Activated CD4-positive, alpha-beta T cell treated with anti-CD3 and anti-CD28 coated beads, Interleukin-2, amount 10 ng/mL, durations not matched to agents 24 days and 14 days (primary cell): ENCODE measurements around the gene GAST. TPM values are rescaled to one million over a fixed set of nuclear protein-coding genes. Genes with fewer than 3 reads are reported as not detected.
"Not testable (repeated sequence)": the region's sequence is repeated elsewhere in the genome, so short reads cannot be mapped to it uniquely, and the experiment has no call there.

ENCODE experiments used
- DNase-seq: peaks from one replicate; pipeline ENCODE4 v3.0.0; 2022
- H3K27ac Mint-ChIP-seq: one replicate; pipeline ENCODE4 v1.8.0; 2022; ENCODE audit warnings: mild to moderate bottlenecking, mixed read lengths
- H3K27me3 Mint-ChIP-seq: one replicate; pipeline ENCODE4 v1.8.0; 2022; ENCODE audit warnings: mixed read lengths
- H3K36me3 Mint-ChIP-seq: one replicate; pipeline ENCODE4 v1.8.0; 2022; ENCODE audit warnings: low read depth, mild to moderate bottlenecking, mixed read lengths
- H3K4me1 Mint-ChIP-seq: one replicate; pipeline ENCODE4 v1.8.0; 2021; ENCODE audit warnings: mixed read lengths
- H3K4me3 Mint-ChIP-seq: one replicate; pipeline ENCODE4 v1.8.0; 2022; ENCODE audit warnings: mild to moderate bottlenecking, moderate library complexity, mixed read lengths
- H3K9me3 Mint-ChIP-seq: one replicate; pipeline ENCODE4 v1.8.0; 2021; ENCODE audit warnings: mixed read lengths
- intact Hi-C: fragments of 100-400 bp; cut with micrococcal nuclease; formaldehyde crosslinking; loops from one replicate; pipeline ENCODE4 v1.15.1; 2023
- total RNA-seq: library from RNA; stranded (reverse); gene quantifications from 2 replicates; pipeline ENCODE4 v1.2.3, GENCODE V29; 2022

The GAST gene
- total RNA-seq, 1 donor from 2014 or later = not detected

GRCh38 chr17:41689497-41690299 lies 22.4 kb upstream of the GAST start:
- DNase-seq = peak; percentile 90
- no peaks in the 10 kb centered on the region for H3K9me3 Mint-ChIP-seq
- peak overlapping the region; percentile 97 for H3K4me3 Mint-ChIP-seq
- intact Hi-C loops = loop anchor here (2.0 to 5.0 kb wide), 2 partner anchors 175 to 1147 kb away; partner anchors contain the start of gene KLHL11
- H3K4me1 Mint-ChIP-seq = peaks cover 36% of the 10 kb centered on the region
- peaks cover 50% of the 10 kb centered on the region for H3K36me3 Mint-ChIP-seq
- H3K27me3 Mint-ChIP-seq = no peaks in the 10 kb centered on the region
- H3K27ac Mint-ChIP-seq = peak overlapping the region; percentile 99

GRCh38 chr17:41690497-41690896 lies 21.6 kb upstream of the GAST start:
- Mint-ChIP-seq H3K36me3 (peaks cover 52% of the 10 kb centered on the region), H3K27ac (no peak overlapping the region), H3K27me3 (no peaks in the 10 kb centered on the region), H3K4me1 (peaks cover 38% of the 10 kb centered on the region), H3K4me3 (peak overlapping the region; percentile 97), H3K9me3 (no peaks in the 10 kb centered on the region)
- DNase-seq = peak; percentile 55
- intact Hi-C loops = no loop called here

- peak overlapping the region; percentile 64 for H3K27ac Mint-ChIP-seq
- no peaks in the 10 kb centered on the region for H3K27me3 Mint-ChIP-seq
- intact Hi-C loops = no loop called here
- DNase-seq = peak; percentile 72
- H3K4me3 Mint-ChIP-seq = peak overlapping the region; percentile 97
- H3K36me3 Mint-ChIP-seq = peaks cover 55% of the 10 kb centered on the region
- H3K9me3 Mint-ChIP-seq = no peaks in the 10 kb centered on the region
- H3K4me1 Mint-ChIP-seq = peaks cover 42% of the 10 kb centered on the region
Measured at GRCh38 chr17:41691031-41691777, 20.9 kb upstream of the GAST start.

- Mint-ChIP-seq H3K27ac (no peak overlapping the region), H3K9me3 (no peaks in the 10 kb centered on the region), H3K36me3 (peaks cover 55% of the 10 kb centered on the region), H3K4me3 (no peak overlapping the region), H3K4me1 (peaks cover 43% of the 10 kb centered on the region), H3K27me3 (no peaks in the 10 kb centered on the region)
- intact Hi-C loops = no loop called here
- peak; percentile 68 for DNase-seq
Measured at GRCh38 chr17:41692722-41693521, 19.2 kb upstream of the GAST start.

GRCh38 chr17:41695134-41695661 lies 16.9 kb upstream of the GAST start:
- H3K9me3 Mint-ChIP-seq = no peaks in the 10 kb centered on the region
- intact Hi-C loops = no loop called here
- no peaks in the 10 kb centered on the region for H3K27me3 Mint-ChIP-seq
- H3K36me3 Mint-ChIP-seq = peaks cover 43% of the 10 kb centered on the region
- H3K4me3 Mint-ChIP-seq = no peak overlapping the region
- peak overlapping the region; percentile 63 for H3K27ac Mint-ChIP-seq
- H3K4me1 Mint-ChIP-seq = peaks cover 34% of the 10 kb centered on the region
- peak; percentile 65 for DNase-seq

GRCh38 chr17:41695954-41696757 lies 16.0 kb upstream of the GAST start:
- Mint-ChIP-seq H3K27me3 (no peaks in the 10 kb centered on the region), H3K36me3 (peaks cover 34% of the 10 kb centered on the region), H3K27ac (no peak overlapping the region), H3K9me3 (no peaks in the 10 kb centered on the region), H3K4me3 (no peak overlapping the region), H3K4me1 (peaks cover 26% of the 10 kb centered on the region)
- intact Hi-C loops = no loop called here
- peak; percentile 92 for DNase-seq

- intact Hi-C loops = no loop called here
- Mint-ChIP-seq H3K4me3 (no peak overlapping the region), H3K36me3 (peaks cover 22% of the 10 kb centered on the region), H3K9me3 (no peaks in the 10 kb centered on the region), H3K27me3 (peaks cover 1% of the 10 kb centered on the region), H3K27ac (peak overlapping the region; percentile 16), H3K4me1 (peaks cover 18% of the 10 kb centered on the region)
- peak; percentile 62 for DNase-seq
Measured at GRCh38 chr17:41697122-41697962, 14.8 kb upstream of the GAST start.

GRCh38 chr17:41700843-41701242 lies 11.3 kb upstream of the GAST start:
- peaks cover 13% of the 10 kb centered on the region for H3K4me1 Mint-ChIP-seq
- H3K9me3 Mint-ChIP-seq, H3K27ac Mint-ChIP-seq, H3K4me3 Mint-ChIP-seq, H3K36me3 Mint-ChIP-seq, DNase-seq, intact Hi-C loops, H3K27me3 Mint-ChIP-seq: not testable (repeated sequence)

- no peaks in the 10 kb centered on the region for H3K9me3 Mint-ChIP-seq
Measured at GRCh38 chr17:41702712-41703111, 9.4 kb upstream of the GAST start.

GRCh38 chr17:41705271-41705991 lies 6.7 kb upstream of the GAST start:
- Mint-ChIP-seq H3K4me1 (peaks cover 6% of the 10 kb centered on the region), H3K27ac (no peak overlapping the region), H3K36me3 (no peaks in the 10 kb centered on the region), H3K27me3 (peaks cover 10% of the 10 kb centered on the region), H3K9me3 (no peaks in the 10 kb centered on the region), H3K4me3 (no peak overlapping the region)
- DNase-seq = no peak
- intact Hi-C loops = no loop called here

More at GRCh38 chr17:41702712-41703111, 9.4 kb upstream of the GAST start:
- no peak for DNase-seq
- peaks cover 6% of the 10 kb centered on the region for H3K27me3 Mint-ChIP-seq
- H3K4me1 Mint-ChIP-seq = peaks cover 5% of the 10 kb centered on the region
- H3K36me3 Mint-ChIP-seq = no peaks in the 10 kb centered on the region
- no peak overlapping the region for H3K4me3 Mint-ChIP-seq
- intact Hi-C loops = no loop called here
- no peak overlapping the region for H3K27ac Mint-ChIP-seq

GRCh38 chr17:41707803-41708669 lies 4.1 kb upstream of the GAST start:
- Mint-ChIP-seq H3K27me3 (peaks cover 18% of the 10 kb centered on the region), H3K9me3 (no peaks in the 10 kb centered on the region), H3K27ac (no peak overlapping the region), H3K36me3 (no peaks in the 10 kb centered on the region), H3K4me3 (no peak overlapping the region), H3K4me1 (peaks cover 10% of the 10 kb centered on the region)
- intact Hi-C loops = no loop called here
- no peak for DNase-seq
